Testis (tissue), 2 donors: Measurements from ENCODE around the gene FAT3.

Experiments used
- CTCF ChIP-seq, 3 experiments: fragments of 450-650 bp in 2 of 3; fragments of 200-600 bp in 1 of 3; sonication (generic) in 1 of 3; IDR thresholded peaks; one replicate each; pipeline ENCODE4 v1.5.1; 2016 to 2019; ENCODE audit warnings: antibody characterized with exemption in 3 of 3, mild to moderate bottlenecking in 2 of 3, moderate library complexity in 1 of 3
- POLR2A ChIP-seq: fragments of 450-650 bp; IDR thresholded peaks from one replicate; pipeline ENCODE4 v1.6.1; 2017; ENCODE audit warnings: antibody characterized with exemption, mild to moderate bottlenecking, moderate library complexity

- TF ChIP-seq CTCF (IDR thresholded peaks at IDR 0.05) (no peak), POLR2A (no peak)
Observed at GRCh38 chr11:92253945-92254344, 29.3 kb downstream of the FAT3 start.
